ENCODE results near the gene TCFL5. TPM values are rescaled to one million over a fixed set of nuclear protein-coding genes. Genes with fewer than 3 reads are reported as not detected.

Gene TCFL5
- total and polyA plus RNA-seq, 10 of the 15 experiments (the other 5 are each of a cell fraction or from before 2014, with no cell fraction given): 0.48 to 8.1 (median 3.8) TPM

DNA sequence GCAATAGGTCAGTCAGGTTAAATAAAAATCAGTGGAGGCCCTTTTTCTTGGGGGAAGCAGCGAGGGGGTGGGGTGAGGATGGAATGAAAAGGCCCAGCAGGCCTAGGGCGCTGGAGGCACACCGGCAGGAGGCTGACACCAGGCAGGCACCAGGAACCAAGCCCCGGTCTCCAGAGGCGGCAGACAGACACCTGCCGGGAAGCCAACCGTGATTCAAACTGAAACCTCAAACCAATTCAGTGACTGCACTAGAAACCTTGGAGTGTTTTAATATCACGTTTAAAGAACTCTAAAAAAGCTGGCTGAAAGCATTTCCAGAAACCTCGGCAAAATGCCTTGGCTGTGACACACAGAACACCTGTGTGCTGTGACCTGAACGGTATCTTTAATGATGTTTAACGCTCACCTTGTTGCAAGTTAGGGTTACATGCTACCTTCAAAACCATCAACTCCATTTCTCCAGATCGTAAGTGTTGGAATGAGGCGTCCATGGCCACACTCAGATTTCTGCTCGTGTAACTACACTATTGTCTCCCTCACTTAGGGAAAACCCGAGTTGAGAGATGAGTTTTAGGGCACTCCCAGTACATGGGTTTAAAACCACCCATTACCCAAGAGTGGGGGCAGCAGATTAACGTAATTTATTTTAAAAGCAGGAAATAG is 37.5 kb upstream of the TCFL5 start (continued):
- TF ChIP-seq POLR2AphosphoS2 (IDR thresholded peaks at IDR 0.05; ENCODE audit: low read depth, low read length): peak; percentile 10; the same call in 1 of the 2 replicates
- peak; percentile 53 to 57; a peak in 2 of 4 replicates for TF ChIP-seq IKZF2 (IDR thresholded peaks at IDR 0.05)
- peak; percentile 68; the same call in 1 of the 2 replicates for TF ChIP-seq TCF3 (IDR thresholded peaks at IDR 0.05; ENCODE audit: borderline replicate concordance, insufficient read depth, low read depth, low read length)
- TF ChIP-seq SIX5 (IDR thresholded peaks at IDR 0.05; ENCODE audit: low read depth, low read length, severe bottlenecking): no peak
- no peak for TF ChIP-seq RAD51 (IDR thresholded peaks at IDR 0.05)
- TF ChIP-seq NR2C1 (IDR thresholded peaks at IDR 0.05): no peak
- peak; percentile 66 for TF ChIP-seq DPF2 (IDR thresholded peaks at IDR 0.05)
- TF ChIP-seq TCF12 (IDR thresholded peaks at IDR 0.05; ENCODE audit: low read depth, low read length): peak; percentile 77
- TF ChIP-seq IRF4 (IDR thresholded peaks at IDR 0.05; ENCODE audit: low read depth, low read length): no peak; the same call in 1 of the 2 replicates
- no peak for TF ChIP-seq HDAC2 (IDR thresholded peaks at IDR 0.05)
- TF ChIP-seq KDM1A (IDR thresholded peaks at IDR 0.05; ENCODE audit: borderline replicate concordance): no peak
- TF ChIP-seq CHD4 (IDR thresholded peaks at IDR 0.05): no peak
- no peak for TF ChIP-seq EGR1 (IDR thresholded peaks at IDR 0.05; ENCODE audit: borderline replicate concordance in 1 of 2, low read depth in 2 of 2, low read length in 2 of 2)
- TF ChIP-seq CREB1 (IDR thresholded peaks at IDR 0.05; ENCODE audit: low read depth): 0 out of 2 replicates have a peak, but pooled peaks have one; percentile 33
- TF ChIP-seq NR2F1 (conservative IDR thresholded peaks at IDR 0.05): 0 out of 2 replicates have a peak, but pooled peaks have one; percentile 14
- no peak for TF ChIP-seq YY1 (IDR thresholded peaks at IDR 0.05; ENCODE audit: low read depth, low read length)
- TF ChIP-seq RBBP5 (conservative IDR thresholded peaks at IDR 0.05): no peak
- no peak for TF ChIP-seq NBN (IDR thresholded peaks at IDR 0.05)
- no peak for TF ChIP-seq ZSCAN29 (IDR thresholded peaks at IDR 0.05)
- peak; percentile 56; the same call in 1 of the 2 replicates for TF ChIP-seq GATAD2B (conservative IDR thresholded peaks at IDR 0.05; ENCODE audit: low read depth)
- TF ChIP-seq MTA3 (IDR thresholded peaks at IDR 0.05; ENCODE audit: borderline replicate concordance, low read length): peak; percentile 24; the same call in 1 of the 2 replicates
- TF ChIP-seq BHLHE40 (IDR thresholded peaks at IDR 0.05; ENCODE audit: borderline replicate concordance in 1 of 2, low read depth in 2 of 2, low read length in 1 of 2): peak; percentile 70 to 75
